Right lobe of liver (tissue), 6 donors: Measurements from ENCODE around the gene SPRED2. TPM values are rescaled to one million over a fixed set of nuclear protein-coding genes. Genes with fewer than 3 reads are reported as not detected.

Source experiments
- ATAC-seq, 4 donors: fragments of 200-7000 bp; cut with Tn5 transposase; one replicate each; pipeline ENCODE4 v1.9.1; 2020; ENCODE audit warnings: mild to moderate bottlenecking in 4 of 4, moderate library complexity in 4 of 4
- DNase-seq, 3 donors: peaks; one replicate each; pipeline ENCODE4 v3.0.0-alpha.2; 2020
- H3K27ac ChIP-seq, 3 donors: fragments of 200-600 bp; one replicate each; pipeline ENCODE4 v1.8.0; 2022
- H3K27me3 ChIP-seq, 2 donors: fragments of 200-600 bp; one replicate each; pipeline ENCODE4 v1.8.0; 2022
- H3K36me3 ChIP-seq, 4 donors: fragments of 200-600 bp; sonication (generic) in 1 of 4; one replicate each; pipeline versions ENCODE4 v1.5.1 to v1.8.0; 2017 to 2022; ENCODE audit warnings: control low read depth in 1 of 4
- H3K4me1 ChIP-seq, 4 donors: fragments of 200-600 bp; sonication (generic) in 1 of 4; one replicate each; pipeline versions ENCODE4 v1.5.1 to v1.8.0; 2017 to 2022; ENCODE audit warnings: control low read depth in 1 of 4
- H3K4me3 ChIP-seq, 3 donors: fragments of 200-600 bp; one replicate each; pipeline ENCODE4 v1.8.0; 2022
- H3K9me3 ChIP-seq, 4 donors: fragments of 200-600 bp; sonication (generic) in 1 of 4; one replicate each; pipeline versions ENCODE4 v1.5.1 to v1.8.0; 2017 to 2022; ENCODE audit warnings: control low read depth in 1 of 4
- CTCF ChIP-seq, 4 donors: fragments of 200-600 bp in 3 of 4; fragments of 450-650 bp in 1 of 4; IDR thresholded peaks; one replicate each; pipeline versions ENCODE4 v1.5.1 to v1.8.0; 2016 to 2022; ENCODE audit warnings: antibody characterized with exemption in 4 of 4, mild to moderate bottlenecking in 2 of 4
- POLR2A ChIP-seq: fragments of 450-650 bp; IDR thresholded peaks from one replicate; pipeline ENCODE4 v1.6.1; 2017; ENCODE audit warnings: antibody characterized with exemption, mild to moderate bottlenecking
- WGBS: methylation state at CpG from one replicate; pipeline ENCODE4 v1.1.6; 2018; ENCODE audit warnings: low coverage, low lambda C conversion rate; ENCODE audit not compliant: insufficient coverage; ENCODE audit errors: missing lambda C conversion rate; 5-methylcytosine and 5-hydroxymethylcytosine counted together
- intact Hi-C, 2 donors: fragments of 100-400 bp; cut with DNase I; formaldehyde crosslinking; loops; one replicate each; pipeline versions ENCODE4 v1.11.2 to v1.14.1; 2022
- total RNA-seq, 6 experiments: library from RNA; depleted of rRNA in 2 of 6; stranded (reverse); fragments of >200 nt in 2 of 6; fragmentation: NEBNext Ultra II Directional in 3 of 6; extraction: Animal tissue kit (Norgen Biotek cat#: 25700) in 3 of 6; gene quantifications; one replicate each; pipeline versions ENCODE4 v1.1.0 to v1.2.4, GENCODE V29; 2016 to 2023
- donor health status: DM: no; HTN: yes; CAD: no.
- donor health status: DM: no; HTN: no; CAD: no.
- donor health status: DM: no; HTN: no; CAD: no.
- donor health status: DM: no; HTN: yes; CAD: no.
- donor health status: DM: no; HTN: yes; CAD: no.

SPRED2 gene
- total RNA-seq, 6 experiments from 2014 or later, result 11.0 to 22.5 (median 15.2) TPM

GRCh38 chr2:65354773-65355172 is 77.6 kb downstream of the SPRED2 start:
- Histone ChIP-seq H3K27me3 (no peaks in the 10 kb centered on the region), H3K4me1 (peaks cover 0 to 14% (median 4%) of the 10 kb centered on the region in 4 donors), H3K36me3 (no peaks in the 10 kb centered on the region), H3K27ac (no peak overlapping the region), H3K9me3 (no peaks in the 10 kb centered on the region), H3K4me3 (no peak overlapping the region)
- WGBS, result 93% methylated on average over 3 of the region's 3 CpGs
- intact Hi-C loops, result no loop called here
- no peak for ATAC-seq
- no peak for DNase-seq
- TF ChIP-seq POLR2A, result no peak
- no peak for TF ChIP-seq CTCF (IDR thresholded peaks at IDR 0.05)

GRCh38 chr2:65353927-65354326 is 78.5 kb downstream of the SPRED2 start:
- Histone ChIP-seq H3K4me3 (no peak overlapping the region), H3K27me3 (no peaks in the 10 kb centered on the region), H3K27ac (no peak overlapping the region), H3K36me3 (no peaks in the 10 kb centered on the region), H3K4me1 (peaks cover 0 to 16% (median 4%) of the 10 kb centered on the region in 4 donors), H3K9me3 (no peaks in the 10 kb centered on the region)
- WGBS, result 50% methylated on average over 5 of the region's 5 CpGs
- ATAC-seq, result peak in 2 of 4 donors; percentile 29 to 57
- DNase-seq, result no peak
- intact Hi-C loops, result no loop called here
- no peak for TF ChIP-seq CTCF (IDR thresholded peaks at IDR 0.05)
- no peak for TF ChIP-seq POLR2A

- ATAC-seq (no peak), DNase-seq (no peak)
- no peak overlapping the region for H3K27ac ChIP-seq
- intact Hi-C loops, result no loop called here
- no peak overlapping the region for H3K4me3 ChIP-seq
- WGBS, result 96% methylated on average over 4 of the region's 4 CpGs
- no peaks in the 10 kb centered on the region for H3K36me3 ChIP-seq
- H3K4me1 ChIP-seq, result peaks cover 0 to 16% (median 4%) of the 10 kb centered on the region in 4 donors
- no peaks in the 10 kb centered on the region for H3K27me3 ChIP-seq
- TF ChIP-seq CTCF (IDR thresholded peaks at IDR 0.05) (no peak), POLR2A (no peak)
- no peaks in the 10 kb centered on the region for H3K9me3 ChIP-seq
These were observed 79.4 kb downstream of the SPRED2 start for GRCh38 chr2:65353046-65353445.

DNA sequence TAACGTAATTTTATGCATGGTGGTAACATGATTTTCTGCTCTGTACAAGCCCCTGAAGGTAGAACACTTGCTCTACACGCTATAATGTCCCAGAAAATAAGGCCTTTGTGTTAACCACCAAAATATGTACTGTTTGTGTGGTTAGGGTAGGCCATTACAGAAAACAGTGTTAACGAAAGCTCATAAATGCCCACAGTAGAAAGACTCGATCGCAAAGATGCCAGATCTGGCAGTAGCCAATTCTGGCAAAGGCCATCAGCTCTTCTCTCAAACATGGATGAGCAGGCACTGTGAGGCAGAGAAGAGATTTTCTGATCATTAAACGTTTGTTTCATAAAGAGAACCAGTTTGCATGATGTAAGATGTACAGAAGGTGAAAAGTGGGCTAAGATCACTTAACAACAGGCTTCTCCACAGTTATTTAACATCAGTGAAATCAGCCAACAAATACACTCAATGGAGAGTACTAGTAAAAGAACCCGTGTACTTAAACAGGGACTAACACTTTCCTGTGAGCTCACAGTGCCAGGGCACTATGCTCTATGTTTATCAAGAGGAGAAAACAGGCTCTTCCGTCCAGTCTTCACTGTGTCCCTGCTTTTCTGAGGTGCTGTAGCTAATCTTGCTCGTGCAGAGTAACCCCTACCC is 80.3 kb downstream of the SPRED2 start:
- Histone ChIP-seq H3K9me3 (no peaks in the 10 kb centered on the region), H3K4me1 (peaks cover 0 to 6% (median 2%) of the 10 kb centered on the region in 4 donors), H3K27me3 (no peaks in the 10 kb centered on the region), H3K4me3 (no peak overlapping the region), H3K36me3 (no peaks in the 10 kb centered on the region), H3K27ac (no peak overlapping the region)
- no peak for TF ChIP-seq POLR2A
- TF ChIP-seq CTCF (IDR thresholded peaks at IDR 0.05), result no peak
- intact Hi-C loops, result no loop called here
- ATAC-seq, result no peak
- DNase-seq, result no peak
- WGBS, result 74% methylated on average over 7 of the region's 9 CpGs
